ENCODE measurements around the gene RFPL4AL1.
A peak's percentile ranks its signal among the peaks of the same experiment; 100 is the strongest.

The RFPL4AL1 gene

GRCh38 chr19:55801416-55801815 lies 32.5 kb downstream of the RFPL4AL1 start:
- Histone ChIP-seq H3K9me3 (ENCODE audit: control insufficient read depth, insufficient read depth, low read depth, low read length) (no peaks in the 10 kb centered on the region; the same call in 1 of the 2 replicates), H3K27ac (ENCODE audit: extremely low read depth, low read depth, low read length) (no peak overlapping the region), H3K36me3 (ENCODE audit: control insufficient read depth in 2 of 2, insufficient read depth in 1 of 2, low read length in 2 of 2) (no peaks in the 10 kb centered on the region), H3K4me1 (ENCODE audit: control insufficient read depth, insufficient read depth, low read length) (no peaks in the 10 kb centered on the region), H3K4me3 (ENCODE audit: low read depth, low read length) (no peak overlapping the region)
- ChIA-PET CTCF (interaction anchor here (1.8 to 2.2 kb wide), 2 partner anchors 8 to 23 kb away, joined by 5 to 10 read pairs; no protein-coding TSS in a partner anchor), POLR2A (no interaction called here)
- TF ChIP-seq ZNF521 (tag by site-specific recombination; IDR thresholded peaks at IDR 0.05) (no peak), ZNF350 (tag by site-specific recombination; IDR thresholded peaks at IDR 0.05) (no peak)

GRCh38 chr19:55802281-55802680 lies 33.4 kb downstream of the RFPL4AL1 start:
- POLR2A ChIA-PET: no interaction called here
- Histone ChIP-seq H3K4me1 (ENCODE audit: control insufficient read depth, insufficient read depth, low read length) (no peaks in the 10 kb centered on the region), H3K36me3 (ENCODE audit: control insufficient read depth in 2 of 2, insufficient read depth in 1 of 2, low read length in 2 of 2) (no peaks in the 10 kb centered on the region)

GRCh38 chr19:55809381-55810058 lies 40.6 kb downstream of the RFPL4AL1 start:
- Histone ChIP-seq H3K9me3 (ENCODE audit: control insufficient read depth, insufficient read depth, low read depth, low read length) (no peaks in the 10 kb centered on the region), H3K4me1 (ENCODE audit: control insufficient read depth, insufficient read depth, low read length) (no peaks in the 10 kb centered on the region), H3K27ac (ENCODE audit: extremely low read depth, low read depth, low read length) (no peak overlapping the region), H3K36me3 (ENCODE audit: control insufficient read depth in 2 of 2, insufficient read depth in 1 of 2, low read length in 2 of 2) (no peaks in the 10 kb centered on the region), H3K4me3 (ENCODE audit: low read depth, low read length) (no peak overlapping the region)
- POLR2A ChIA-PET: interaction anchor here (1.0 kb wide), 1 partner anchor 177 kb away, joined by 5 read pairs; no protein-coding TSS in a partner anchor
- peak; percentile 35; the same call in 1 of the 2 replicates for TF ChIP-seq ZFHX2 (tag by site-specific recombination; conservative IDR thresholded peaks at IDR 0.05)
- TF ChIP-seq ZNF518A (tag by site-specific recombination; conservative IDR thresholded peaks at IDR 0.05; ENCODE audit: low read depth): peak; percentile 58
- 0 out of 2 replicates have a peak, but pooled peaks have one; percentile 25 for TF ChIP-seq KLF9 (tag by site-specific recombination; IDR thresholded peaks at IDR 0.05; ENCODE audit: low read depth)
- TF ChIP-seq ZNF433 (tag by site-specific recombination; IDR thresholded peaks at IDR 0.05; ENCODE audit: low read depth): no peak
- TF ChIP-seq SETDB1 (IDR thresholded peaks at IDR 0.05; ENCODE audit: insufficient read length, low read length): peak; percentile 41
- TF ChIP-seq ZNF837 (tag by site-specific recombination; IDR thresholded peaks at IDR 0.05): no peak
- TF ChIP-seq ZNF654 (tag by site-specific recombination; IDR thresholded peaks at IDR 0.05; ENCODE audit: low read depth): peak; percentile 38
- CTCF ChIA-PET: interaction anchor here (0.6 to 5.1 kb wide), 23 partner anchors 9 to 1402 kb away, joined by 3 to 62 read pairs (median 4); no protein-coding TSS in a partner anchor

More at GRCh38 chr19:55802281-55802680, 33.4 kb downstream of the RFPL4AL1 start:
- CTCF ChIA-PET: interaction anchor here (1.8 kb wide), 1 partner anchor 24 kb away, joined by 5 read pairs; no protein-coding TSS in a partner anchor
- no peak overlapping the region for H3K27ac ChIP-seq (ENCODE audit: extremely low read depth, low read depth, low read length)
- no peak for TF ChIP-seq ZNF404 (tag by site-specific recombination; IDR thresholded peaks at IDR 0.05)
- TF ChIP-seq ZFP3 (tag by site-specific recombination; IDR thresholded peaks at IDR 0.05; ENCODE audit: low read depth): no peak
- TF ChIP-seq ZNF354C (tag by site-specific recombination; IDR thresholded peaks at IDR 0.05; ENCODE audit: borderline replicate concordance, low read depth): no peak
- TF ChIP-seq ZNF223 (tag by site-specific recombination; IDR thresholded peaks at IDR 0.05): no peak
- TF ChIP-seq ZNF16 (tag by site-specific recombination; IDR thresholded peaks at IDR 0.05; ENCODE audit: low read depth): no peak
- no peak for TF ChIP-seq RBAK (tag by site-specific recombination; IDR thresholded peaks at IDR 0.05)
- no peak for TF ChIP-seq ZNF24 (tag by site-specific recombination; IDR thresholded peaks at IDR 0.05)
- no peak overlapping the region for H3K4me3 ChIP-seq (ENCODE audit: low read depth, low read length)
- H3K9me3 ChIP-seq (ENCODE audit: control insufficient read depth, insufficient read depth, low read depth, low read length): no peaks in the 10 kb centered on the region; the same call in 1 of the 2 replicates

Measured in HEK293 (cell line).